Measurements from ENCODE around the gene DHH. TPM values are rescaled to one million over a fixed set of nuclear protein-coding genes. Genes with fewer than 3 reads are reported as not detected.

DHH gene
- total and polyA plus RNA-seq, 10 of the 15 experiments (the other 5 are each of a cell fraction or from before 2014, with no cell fraction given) = 0.01 TPM; not detected in 9

- TF ChIP-seq NR2C2 (IDR thresholded peaks at IDR 0.05; ENCODE audit: borderline replicate concordance, control insufficient read depth, insufficient read length, low read depth) = no peak
- no peak for TF ChIP-seq DPF2 (IDR thresholded peaks at IDR 0.05)
- TF ChIP-seq CBX5 (IDR thresholded peaks at IDR 0.05; ENCODE audit: low read depth) = no peak
- no peak for TF ChIP-seq ZBTB40 (IDR thresholded peaks at IDR 0.05; ENCODE audit: borderline replicate concordance)
- TF ChIP-seq E2F4 (IDR thresholded peaks at IDR 0.05; ENCODE audit: low read depth, low read length) = no peak
- TF ChIP-seq ASH2L (IDR thresholded peaks at IDR 0.05; ENCODE audit: borderline replicate concordance, low read depth) = no peak
- no peak for TF ChIP-seq FOXM1 (IDR thresholded peaks at IDR 0.05; ENCODE audit: low read depth, low read length)
- TF ChIP-seq IRF3 (IDR thresholded peaks at IDR 0.05) = no peak
- no peak for TF ChIP-seq RELA (IDR thresholded peaks at IDR 0.05; ENCODE audit: borderline replicate concordance, partially characterized antibody)
- no peak overlapping the region for H3K4me2 ChIP-seq (ENCODE audit: control insufficient read depth, insufficient read depth)
- H4K20me1 ChIP-seq (ENCODE audit: control insufficient read depth, insufficient read depth) = no peaks in the 10 kb centered on the region
- in situ Hi-C loops (cut with MboI) = no loop called here
- H3K9ac ChIP-seq (ENCODE audit: control insufficient read depth, insufficient read depth, low read length) = no peak overlapping the region
- H3K27ac ChIP-seq (ENCODE audit: control insufficient read depth, insufficient read depth) = no peak overlapping the region
- RAD21 ChIA-PET (ENCODE audit: unreplicated experiment) = interaction anchor here (1.2 kb wide), 1 partner anchor 13 kb away, joined by 3 read pairs; no protein-coding TSS in a partner anchor
- no TSS peak for BruUV-seq (replicated peaks)
- H2AFZ ChIP-seq (ENCODE audit: control insufficient read depth, low read depth, low read length) = no peak overlapping the region
- H3K27me3 ChIP-seq (replicated peaks in 1 of 2; ENCODE audit: control insufficient read depth in 2 of 2, insufficient read depth in 2 of 2, low read length in 1 of 2) = no peaks in the 10 kb centered on the region
- SMC1A ChIA-PET (ENCODE audit: uncharacterized antibody, unreplicated experiment) = interaction anchor here (0.8 to 1.0 kb wide), 2 partner anchors 12 to 14 kb away, joined by 3 to 5 read pairs; no protein-coding TSS in a partner anchor
- H3K79me2 ChIP-seq (ENCODE audit: control insufficient read depth, insufficient read depth, low read length) = no peaks in the 10 kb centered on the region; the same call in 1 of the 2 replicates
- 67% methylated on average over 2 of the region's 2 CpGs for WGBS (ENCODE audit: insufficient coverage, insufficient replicate concordance, low lambda C conversion rate, missing lambda C conversion rate)
- CTCF ChIA-PET = no interaction called here
- ATAC-seq (no peak), DNase-seq (ENCODE audit: low read depth, low spot score) (no peak), FAIRE-seq (no peak)
- H3K4me3 ChIP-seq = no peak overlapping the region
- no peaks in the 10 kb centered on the region; a peak in 1 of 4 replicates for H3K36me3 ChIP-seq (ENCODE audit: control insufficient read depth in 2 of 2, insufficient read depth in 2 of 2, low read length in 1 of 2)
- H3K4me1 ChIP-seq (ENCODE audit: control insufficient read depth, insufficient read depth, low read length) = no peaks in the 10 kb centered on the region
- no peaks in the 10 kb centered on the region for H3K9me3 ChIP-seq (replicated peaks; ENCODE audit: control insufficient read depth, insufficient read depth, low read length)
- POLR2A ChIA-PET = interaction anchor here (0.6 to 2.9 kb wide), 2 partner anchors 13 to 330 kb away, joined by 4 to 15 read pairs; partner anchors contain the start of gene TUBA1B
- intact Hi-C loops (cut with micrococcal nuclease; ENCODE audit: unreplicated experiment) = no loop called here
Observed at GRCh38 chr12:49144384-49144783, 49.8 kb upstream of the DHH start.
